Astrocyte (in vitro differentiated cells and primary cell): ENCODE results near the gene WDR37.

Experiments used
- CTCF ChIP-seq: IDR thresholded peaks from 2 replicates; pipeline ENCODE4 v1.5.1; 2011; ENCODE audit warnings: low read depth, mild to moderate bottlenecking, inconsistent platforms, low read length, moderate library complexity; ENCODE audit not compliant: insufficient read depth
- EZH2 ChIP-seq: IDR thresholded peaks from 2 replicates; pipeline ENCODE4 v1.6.1; 2012; ENCODE audit warnings: mild to moderate bottlenecking, low read length, inconsistent platforms; ENCODE audit not compliant: insufficient read depth

- TF ChIP-seq CTCF (no peak), EZH2 (no peak)
These were observed 30.5 kb upstream of the WDR37 start, which contains the start of gene IDI2 for GRCh38 chr10:1025683-1026082.
